Stimulated activated CD4-positive, alpha-beta T cell treated with anti-CD3 and anti-CD28 coated beads, Interleukin-12 subunit alpha, Interleukin-12 subunit beta, amount 100 ng/mL, for 4 hours (primary cell): ENCODE results near the gene MRM3.
A peak's percentile ranks its signal among the peaks of the same experiment; 100 is the strongest.
"Not testable (repeated sequence)": the region's sequence is repeated elsewhere in the genome, so short reads cannot be mapped to it uniquely, and the experiment has no call there.

Source experiments
- DNase-seq: peaks from one replicate; pipeline ENCODE4 v3.0.0-alpha.2; 2020

The MRM3 gene

GRCh38 chr17:755319-755961, 26.7 kb upstream of the MRM3 start:
- not testable (repeated sequence) for DNase-seq

GRCh38 chr17:756010-756567, 26.1 kb upstream of the MRM3 start:
- not testable (repeated sequence) for DNase-seq

DNA sequence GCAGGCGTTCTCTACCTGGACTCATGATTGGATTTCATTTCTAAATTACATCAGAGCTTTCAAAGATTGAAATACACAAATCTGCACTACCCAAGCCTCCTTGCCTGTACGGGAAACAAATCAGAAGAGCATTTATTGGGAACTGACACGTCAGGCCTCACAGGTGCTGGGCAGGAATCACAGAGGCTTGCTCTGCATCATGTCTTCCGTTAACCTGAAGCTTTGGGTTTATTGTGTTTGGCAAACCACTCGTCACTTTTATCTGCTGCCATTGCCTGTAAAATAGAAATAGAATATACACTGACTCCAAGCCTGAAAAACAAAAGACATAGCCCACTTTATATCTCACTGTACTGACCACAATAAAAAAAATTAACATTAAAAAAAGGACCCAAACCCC, 22.2 kb upstream of the MRM3 start:
- no peak for DNase-seq

DNA sequence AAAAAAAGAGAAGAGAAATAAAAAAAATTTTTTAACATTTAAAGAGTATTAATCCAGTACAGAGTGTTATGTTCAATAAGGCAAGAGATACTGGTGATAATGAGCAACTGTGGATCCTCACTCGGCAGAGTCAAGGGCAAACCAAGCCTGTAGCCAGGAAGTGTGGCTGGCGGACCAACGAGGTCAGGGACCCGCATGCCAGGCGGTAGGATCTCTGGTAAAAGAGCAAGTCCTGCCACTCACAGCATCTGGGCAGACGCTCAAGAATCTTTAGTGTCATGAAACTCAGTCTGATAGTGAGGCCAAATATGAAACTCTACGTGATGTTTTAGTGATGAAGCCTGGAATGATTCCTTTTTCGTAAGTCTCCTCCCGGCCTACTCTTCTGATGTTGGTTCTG, 21.8 kb upstream of the MRM3 start:
- no peak for DNase-seq

DNA sequence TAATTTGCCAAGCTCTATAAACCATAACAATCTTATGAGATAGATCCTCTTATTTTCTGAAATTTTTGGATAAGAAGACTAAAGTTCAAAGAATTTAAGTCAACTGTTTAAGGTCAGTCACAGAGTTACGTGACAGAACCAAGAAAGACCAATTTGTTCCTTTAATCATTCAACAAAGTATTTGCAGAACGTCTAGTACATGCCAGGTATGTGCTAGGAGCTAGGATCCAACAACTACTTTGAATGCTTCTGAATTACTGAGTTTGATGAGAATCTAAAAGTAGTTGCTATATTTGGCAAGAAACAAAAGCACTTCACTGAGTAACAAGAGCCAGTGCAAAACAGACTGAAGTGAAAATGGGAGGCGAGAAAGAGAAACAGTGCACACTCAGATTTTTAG, 15.1 kb upstream of the MRM3 start:
- DNase-seq, result no peak

- DNase-seq, result no peak
Observed at GRCh38 chr17:773016-773415, 9.1 kb upstream of the MRM3 start.

GRCh38 chr17:773467-774312, 8.5 kb upstream of the MRM3 start:
- DNase-seq, result no peak

GRCh38 chr17:774313-774584, 7.9 kb upstream of the MRM3 start:
- DNase-seq, result no peak

GRCh38 chr17:778096-778495, 4.1 kb upstream of the MRM3 start:
- DNase-seq, result no peak

GRCh38 chr17:784143-784542, 2.0 kb downstream of the MRM3 start:
- DNase-seq, result no peak

- not testable (repeated sequence) for DNase-seq
Observed at GRCh38 chr17:785901-786300, 3.7 kb downstream of the MRM3 start.

DNA sequence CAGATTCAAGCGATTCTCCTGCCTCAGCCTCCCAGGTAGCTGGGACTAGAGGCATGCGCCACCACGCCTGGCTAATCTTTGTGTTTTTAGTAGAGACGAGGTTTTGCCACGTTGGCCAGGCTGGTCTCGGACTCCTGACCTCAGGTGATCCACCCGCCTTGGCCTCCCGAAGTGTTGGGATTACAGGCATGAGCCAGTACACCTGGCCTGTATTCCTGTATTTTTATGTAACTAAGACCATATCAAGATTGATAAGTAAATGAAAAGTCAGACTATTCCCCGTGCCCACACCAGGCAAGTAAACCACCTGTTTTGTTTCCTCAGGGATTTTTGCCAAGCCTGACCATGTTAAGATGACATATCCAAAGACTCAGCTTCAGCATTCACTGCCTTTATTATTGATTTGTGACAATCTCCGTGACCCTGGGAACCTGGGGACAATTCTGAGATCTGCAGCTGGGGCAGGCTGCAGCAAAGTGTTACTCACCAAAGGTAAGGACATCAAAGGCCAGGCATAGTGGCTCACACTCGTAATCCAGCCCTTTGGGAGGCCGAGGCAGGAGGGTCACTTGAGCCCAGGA, 5.6 kb downstream of the MRM3 start:
- no peak for DNase-seq

GRCh38 chr17:788551-788950, 6.4 kb downstream of the MRM3 start:
- DNase-seq, result no peak

DNA sequence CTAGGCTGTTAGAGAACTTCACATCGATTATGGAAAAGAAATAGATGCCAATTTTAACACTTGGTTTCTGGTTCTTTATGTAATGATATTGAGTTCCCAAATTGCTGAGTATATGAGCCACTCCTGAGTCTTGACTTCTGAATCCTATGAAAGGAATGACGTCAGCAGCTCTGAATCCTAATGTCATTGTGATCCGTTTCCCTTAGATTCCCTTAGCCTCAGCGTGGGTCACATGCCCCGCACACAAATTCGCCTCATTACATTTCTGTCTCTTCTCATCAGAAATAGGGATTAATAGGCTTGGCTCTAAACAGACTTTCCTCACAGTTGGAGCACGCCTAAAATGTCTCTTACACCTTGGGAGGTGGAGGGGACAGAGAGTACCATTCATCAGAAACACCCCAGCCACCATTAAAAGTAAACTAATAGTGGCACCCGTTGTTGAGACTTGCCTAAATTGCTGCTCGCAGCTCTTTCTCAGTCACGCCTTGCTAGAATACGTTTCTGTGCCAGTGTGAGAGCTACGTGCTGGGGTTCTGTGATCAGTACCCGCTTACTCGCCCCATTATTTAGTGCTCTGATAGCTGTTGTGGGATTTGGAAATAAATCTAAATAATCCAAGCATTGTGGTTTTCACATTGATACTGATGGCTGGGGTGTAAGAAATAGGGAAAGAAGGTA, 7.1 kb downstream of the MRM3 start:
- DNase-seq, result no peak

- DNase-seq, result not testable (repeated sequence)
Observed at GRCh38 chr17:789931-790873, 8.0 kb downstream of the MRM3 start.

GRCh38 chr17:790874-791247, 8.7 kb downstream of the MRM3 start:
- not testable (repeated sequence) for DNase-seq

- DNase-seq, result no peak
Observed at GRCh38 chr17:791829-792228, 9.7 kb downstream of the MRM3 start.

DNA sequence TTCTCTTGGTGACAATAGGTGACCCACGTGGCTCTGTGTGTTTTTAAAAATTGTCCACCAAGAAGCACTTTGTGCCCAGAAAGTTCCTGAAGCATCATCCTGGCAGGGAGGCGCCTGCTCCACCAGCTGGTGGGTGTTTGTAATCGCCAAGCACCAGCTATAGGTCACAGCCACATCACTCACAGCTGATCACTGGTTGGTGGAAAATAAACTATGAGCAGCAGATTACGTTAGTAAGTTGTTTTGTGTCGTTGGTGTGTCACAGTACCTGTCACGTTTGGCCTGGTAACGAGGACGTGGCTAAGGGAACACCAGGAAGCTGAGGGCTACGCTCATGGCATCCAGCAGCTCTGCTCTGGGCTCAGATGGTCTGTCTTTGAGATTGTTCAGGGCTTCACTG, 10.1 kb downstream of the MRM3 start:
- no peak for DNase-seq

DNA sequence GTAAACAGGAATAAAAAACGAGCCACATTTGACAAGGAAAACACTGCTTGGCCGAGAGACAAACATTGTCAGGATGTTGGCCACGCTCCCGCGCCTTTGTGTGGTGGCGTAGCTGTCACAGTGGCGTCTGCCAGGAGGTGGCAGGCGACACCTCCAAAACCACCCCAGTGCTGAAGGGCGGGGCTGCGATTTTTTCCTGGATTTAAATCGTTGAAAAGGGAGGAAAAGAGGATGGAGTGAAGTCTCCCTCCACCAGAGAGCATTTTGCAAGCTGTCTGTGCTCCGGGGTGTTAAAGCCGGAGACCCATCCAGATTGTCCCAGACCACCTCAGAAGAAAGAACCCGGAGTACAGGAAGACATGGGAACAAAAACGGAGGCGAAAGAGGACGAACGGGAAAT, 12.7 kb downstream of the MRM3 start:
- DNase-seq, result peak; percentile 35

- DNase-seq, result no peak
Observed at GRCh38 chr17:795276-795675, 13.1 kb downstream of the MRM3 start.

DNA sequence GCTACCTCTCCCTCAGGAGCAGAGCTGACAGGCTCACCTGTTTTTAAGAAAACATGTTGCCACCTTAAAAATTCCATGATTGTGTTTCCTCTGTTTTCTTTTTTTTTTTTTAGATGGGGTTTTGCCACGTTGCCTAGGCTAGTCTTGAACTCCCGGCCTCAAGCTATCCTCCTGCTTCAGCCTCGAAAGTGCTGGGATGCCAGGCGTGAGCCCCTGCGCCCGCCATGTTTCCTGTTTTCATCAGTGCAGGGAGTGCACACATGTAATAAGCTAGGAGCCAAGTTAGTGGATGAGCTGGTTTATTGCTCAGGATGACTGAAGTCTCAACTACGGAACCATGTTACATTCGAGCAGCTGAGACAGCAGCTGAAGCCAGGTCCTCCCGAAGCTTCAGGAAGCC, 13.6 kb downstream of the MRM3 start:
- no peak for DNase-seq

- DNase-seq, result no peak
Observed at GRCh38 chr17:796609-797008, 14.5 kb downstream of the MRM3 start.
